ENCODE results near the gene GC.

The GC gene

DNA sequence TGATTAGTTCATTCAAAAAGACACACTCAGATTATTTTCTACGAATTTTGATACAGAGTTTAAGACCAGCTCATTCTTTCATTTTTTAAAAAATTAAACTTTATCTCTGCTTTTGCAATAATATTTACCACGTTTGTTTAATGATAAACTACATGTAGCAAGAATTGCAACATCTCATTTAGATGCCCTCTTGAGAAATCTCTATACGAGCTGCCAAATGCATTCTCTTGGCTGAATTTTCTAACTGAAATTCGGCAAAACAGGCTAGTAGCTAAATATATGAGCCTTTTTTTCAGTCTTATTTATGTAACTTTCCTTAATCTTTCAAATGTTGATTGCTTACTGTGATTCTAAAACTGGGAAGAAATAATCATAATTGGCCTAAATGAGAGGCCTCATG, 2.1 kb upstream of the GC start:
- Mint-ChIP-seq H3K36me3 (ENCODE audit: insufficient read depth) (no peaks in the 10 kb centered on the region), H3K4me1 (no peaks in the 10 kb centered on the region), H3K4me3 (no peak overlapping the region), H3K27ac (ENCODE audit: low read depth) (no peak overlapping the region), H3K9me3 (no peaks in the 10 kb centered on the region), H3K27me3 (no peaks in the 10 kb centered on the region)
- no peak for ATAC-seq (replicated peaks; ENCODE audit: extremely low read depth, poor library complexity, severe bottlenecking)
- DNase-seq (ENCODE audit: low spot score in 2 of 2), result no peak

GRCh38 chr4:71784569-71785197, 804 bp upstream of the GC start:
- no peak overlapping the region for H3K27ac Mint-ChIP-seq (ENCODE audit: low read depth)
- H3K4me1 Mint-ChIP-seq, result no peaks in the 10 kb centered on the region
- DNase-seq (ENCODE audit: low spot score in 2 of 2) (no peak), ATAC-seq (replicated peaks; ENCODE audit: extremely low read depth, poor library complexity, severe bottlenecking) (no peak)
- H3K9me3 Mint-ChIP-seq, result no peaks in the 10 kb centered on the region
- no peaks in the 10 kb centered on the region for H3K36me3 Mint-ChIP-seq (ENCODE audit: insufficient read depth)
- no peaks in the 10 kb centered on the region for H3K27me3 Mint-ChIP-seq
- no peak overlapping the region for H3K4me3 Mint-ChIP-seq

GRCh38 chr4:71777891-71778290, 6.0 kb downstream of the GC start:
- H3K9me3 Mint-ChIP-seq, result no peaks in the 10 kb centered on the region
- no peak for DNase-seq (ENCODE audit: low spot score in 2 of 2)

DNA sequence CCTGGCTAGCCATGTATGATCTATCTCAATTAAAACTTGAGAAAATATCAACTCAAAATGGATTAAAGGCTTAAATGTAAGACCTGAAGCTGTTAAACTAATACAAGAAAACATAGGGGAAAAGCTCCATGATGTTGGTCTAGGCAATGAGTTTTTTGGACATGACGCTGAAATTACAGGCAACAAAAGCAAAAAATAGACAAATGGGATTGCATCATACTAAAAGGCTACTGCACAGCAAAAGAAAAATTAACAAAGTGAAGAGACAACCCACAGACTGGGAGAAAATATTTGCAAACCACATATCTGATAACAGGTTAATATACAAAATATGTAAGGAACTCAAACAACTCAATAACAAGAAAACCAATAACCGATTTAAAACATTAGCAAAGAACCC, 8.4 kb downstream of the GC start:
- no peaks in the 10 kb centered on the region for H3K4me1 Mint-ChIP-seq
- H3K27me3 Mint-ChIP-seq, result peaks cover 10% of the 10 kb centered on the region
- ATAC-seq (replicated peaks; ENCODE audit: extremely low read depth, poor library complexity, severe bottlenecking) (no peak), DNase-seq (ENCODE audit: low spot score in 2 of 2) (no peak)
- H3K27ac Mint-ChIP-seq (ENCODE audit: low read depth), result no peak overlapping the region
- H3K9me3 Mint-ChIP-seq, result no peaks in the 10 kb centered on the region
- H3K4me3 Mint-ChIP-seq, result no peak overlapping the region
- H3K36me3 Mint-ChIP-seq (ENCODE audit: insufficient read depth), result no peaks in the 10 kb centered on the region

More at GRCh38 chr4:71777891-71778290, 6.0 kb downstream of the GC start:
- Mint-ChIP-seq H3K4me1 (no peaks in the 10 kb centered on the region), H3K4me3 (no peak overlapping the region), H3K36me3 (ENCODE audit: insufficient read depth) (no peaks in the 10 kb centered on the region), H3K27me3 (peaks cover 10% of the 10 kb centered on the region), H3K27ac (ENCODE audit: low read depth) (no peak overlapping the region)
- no peak for ATAC-seq (replicated peaks; ENCODE audit: extremely low read depth, poor library complexity, severe bottlenecking)

DNA sequence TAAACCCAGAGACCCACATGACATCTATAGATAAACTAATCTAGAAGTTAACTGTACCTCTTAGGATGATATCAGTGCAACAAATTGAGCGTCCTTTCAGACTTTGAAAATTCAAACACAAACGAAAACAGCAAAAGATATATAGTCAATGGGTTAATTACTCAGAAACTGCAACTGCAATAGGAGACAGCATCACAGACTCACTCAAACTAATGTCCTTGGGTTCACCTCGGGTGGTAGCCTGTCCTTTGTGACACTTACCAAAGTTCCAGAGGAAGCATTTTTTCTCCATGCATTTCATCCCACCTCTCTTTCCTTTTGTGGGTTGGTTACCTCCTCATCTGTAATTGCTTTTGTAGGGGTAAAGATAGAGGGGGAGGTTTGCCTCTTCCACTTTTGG, 9.7 kb downstream of the GC start:
- H3K27me3 Mint-ChIP-seq, result peaks cover 23% of the 10 kb centered on the region
- no peaks in the 10 kb centered on the region for H3K9me3 Mint-ChIP-seq
- DNase-seq (ENCODE audit: low spot score in 2 of 2) (no peak), ATAC-seq (replicated peaks; ENCODE audit: extremely low read depth, poor library complexity, severe bottlenecking) (no peak)
- H3K27ac Mint-ChIP-seq (ENCODE audit: low read depth), result no peak overlapping the region
- no peaks in the 10 kb centered on the region for H3K36me3 Mint-ChIP-seq (ENCODE audit: insufficient read depth)
- H3K4me3 Mint-ChIP-seq, result no peak overlapping the region
- H3K4me1 Mint-ChIP-seq, result no peaks in the 10 kb centered on the region

DNA sequence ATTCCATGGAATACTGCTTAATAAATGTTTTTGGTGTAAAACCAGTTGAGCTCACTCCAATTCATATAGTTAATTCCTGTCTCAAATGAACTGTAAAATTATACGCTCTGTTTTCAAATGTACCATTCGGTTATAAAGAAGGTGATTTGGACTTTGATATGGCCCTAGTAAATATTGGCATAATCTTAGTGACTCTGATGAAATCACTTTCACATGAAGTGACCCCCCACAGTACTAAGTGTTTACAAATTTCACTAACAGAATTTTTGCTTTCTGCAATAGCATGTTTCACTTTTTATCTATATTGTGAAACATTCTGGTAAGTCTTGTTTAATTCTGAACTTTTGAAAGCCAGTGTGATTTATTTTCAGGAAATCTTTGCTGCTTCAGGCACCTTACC, 10.9 kb downstream of the GC start:
- Mint-ChIP-seq H3K4me3 (no peak overlapping the region), H3K27me3 (peaks cover 27% of the 10 kb centered on the region), H3K36me3 (ENCODE audit: insufficient read depth) (no peaks in the 10 kb centered on the region)

GRCh38 chr4:71772592-71772991, 11.3 kb downstream of the GC start:
- no peak for DNase-seq (ENCODE audit: low spot score in 2 of 2)
- no peaks in the 10 kb centered on the region for H3K9me3 Mint-ChIP-seq
- H3K4me1 Mint-ChIP-seq, result no peaks in the 10 kb centered on the region

More for the DNA sequence above, 10.9 kb downstream of the GC start:
- Mint-ChIP-seq H3K27ac (ENCODE audit: low read depth) (no peak overlapping the region), H3K9me3 (no peaks in the 10 kb centered on the region), H3K4me1 (no peaks in the 10 kb centered on the region)
- no peak for ATAC-seq (replicated peaks; ENCODE audit: extremely low read depth, poor library complexity, severe bottlenecking)
- DNase-seq (ENCODE audit: low spot score in 2 of 2), result no peak

GRCh38 chr4:71771613-71772012, 12.3 kb downstream of the GC start:
- Mint-ChIP-seq H3K4me3 (no peak overlapping the region), H3K4me1 (no peaks in the 10 kb centered on the region), H3K9me3 (no peaks in the 10 kb centered on the region), H3K36me3 (ENCODE audit: insufficient read depth) (no peaks in the 10 kb centered on the region), H3K27ac (ENCODE audit: low read depth) (no peak overlapping the region), H3K27me3 (peaks cover 32% of the 10 kb centered on the region)
- no peak for ATAC-seq (replicated peaks; ENCODE audit: extremely low read depth, poor library complexity, severe bottlenecking)
- no peak for DNase-seq (ENCODE audit: low spot score in 2 of 2)

More at GRCh38 chr4:71772592-71772991, 11.3 kb downstream of the GC start:
- H3K4me3 Mint-ChIP-seq, result no peak overlapping the region
- no peak overlapping the region for H3K27ac Mint-ChIP-seq (ENCODE audit: low read depth)
- ATAC-seq (replicated peaks; ENCODE audit: extremely low read depth, poor library complexity, severe bottlenecking), result no peak
- no peaks in the 10 kb centered on the region for H3K36me3 Mint-ChIP-seq (ENCODE audit: insufficient read depth)
- peaks cover 27% of the 10 kb centered on the region for H3K27me3 Mint-ChIP-seq

GRCh38 chr4:71769434-71769833, 14.4 kb downstream of the GC start:
- no peaks in the 10 kb centered on the region for H3K36me3 Mint-ChIP-seq (ENCODE audit: insufficient read depth)

DNA sequence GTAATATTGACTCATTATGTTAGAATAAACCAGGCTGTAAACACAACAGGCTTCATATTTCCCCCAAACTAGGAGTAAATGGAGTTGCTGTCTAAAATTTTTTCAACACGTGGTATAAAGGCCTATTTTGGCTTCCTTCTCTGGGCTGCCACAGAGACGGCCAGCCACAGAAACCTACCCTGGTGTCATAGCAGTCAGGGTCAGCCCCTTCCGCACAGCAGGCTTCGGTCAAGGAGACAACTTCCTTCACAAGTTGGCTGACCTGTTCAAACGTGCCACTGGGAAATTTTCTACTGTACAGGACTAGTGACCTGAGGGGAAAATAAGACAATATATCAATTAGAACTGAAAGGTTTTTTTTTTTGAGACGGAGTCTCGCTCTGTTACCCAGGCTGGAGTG, 15.8 kb downstream of the GC start:
- DNase-seq (ENCODE audit: low spot score in 2 of 2) (no peak), ATAC-seq (replicated peaks; ENCODE audit: extremely low read depth, poor library complexity, severe bottlenecking) (no peak)
- H3K27me3 Mint-ChIP-seq, result peaks cover 42% of the 10 kb centered on the region
- no peak overlapping the region for H3K27ac Mint-ChIP-seq (ENCODE audit: low read depth)
- no peaks in the 10 kb centered on the region for H3K9me3 Mint-ChIP-seq
- H3K36me3 Mint-ChIP-seq (ENCODE audit: insufficient read depth), result no peaks in the 10 kb centered on the region
- no peak overlapping the region for H3K4me3 Mint-ChIP-seq
- no peaks in the 10 kb centered on the region for H3K4me1 Mint-ChIP-seq

More at GRCh38 chr4:71769434-71769833, 14.4 kb downstream of the GC start:
- no peak overlapping the region for H3K27ac Mint-ChIP-seq (ENCODE audit: low read depth)
- DNase-seq (ENCODE audit: low spot score in 2 of 2) (no peak), ATAC-seq (replicated peaks; ENCODE audit: extremely low read depth, poor library complexity, severe bottlenecking) (no peak)
- no peaks in the 10 kb centered on the region for H3K9me3 Mint-ChIP-seq
- no peak overlapping the region for H3K4me3 Mint-ChIP-seq
- H3K27me3 Mint-ChIP-seq, result peaks cover 42% of the 10 kb centered on the region
- no peaks in the 10 kb centered on the region for H3K4me1 Mint-ChIP-seq

DNA sequence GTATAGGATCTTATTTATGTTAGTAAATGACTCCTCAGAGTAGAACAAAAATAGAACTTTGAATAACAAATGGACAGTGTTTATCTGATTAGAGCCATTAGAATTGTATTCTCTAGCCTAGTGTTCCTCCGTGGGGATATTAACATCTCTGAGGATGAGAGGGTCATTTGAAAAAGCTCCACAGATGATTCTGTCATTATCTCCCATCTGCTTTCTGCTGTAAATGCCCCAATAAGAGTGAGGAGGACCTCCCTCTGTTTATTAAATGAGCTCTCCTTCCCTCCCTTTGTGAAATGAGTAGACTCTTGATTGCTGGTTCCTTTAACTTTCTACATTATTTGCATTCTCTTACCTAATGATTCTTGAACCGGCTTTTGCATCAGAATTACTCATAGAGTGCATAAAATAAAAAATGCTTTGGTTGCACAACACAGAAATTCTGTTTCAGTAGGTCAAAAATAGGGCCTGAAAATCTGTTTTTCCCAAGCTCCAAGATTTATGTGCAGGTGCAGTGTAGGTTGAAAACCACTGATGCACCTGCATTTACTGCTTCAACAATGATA, 18.0 kb downstream of the GC start:
- DNase-seq (ENCODE audit: low spot score in 2 of 2), result no peak
- H3K4me1 Mint-ChIP-seq, result no peaks in the 10 kb centered on the region
- no peak for ATAC-seq (replicated peaks; ENCODE audit: extremely low read depth, poor library complexity, severe bottlenecking)
- no peak overlapping the region for H3K27ac Mint-ChIP-seq (ENCODE audit: low read depth)
- peaks cover 62% of the 10 kb centered on the region for H3K27me3 Mint-ChIP-seq
- no peaks in the 10 kb centered on the region for H3K36me3 Mint-ChIP-seq (ENCODE audit: insufficient read depth)
- H3K4me3 Mint-ChIP-seq, result no peak overlapping the region
- H3K9me3 Mint-ChIP-seq, result no peaks in the 10 kb centered on the region

DNA sequence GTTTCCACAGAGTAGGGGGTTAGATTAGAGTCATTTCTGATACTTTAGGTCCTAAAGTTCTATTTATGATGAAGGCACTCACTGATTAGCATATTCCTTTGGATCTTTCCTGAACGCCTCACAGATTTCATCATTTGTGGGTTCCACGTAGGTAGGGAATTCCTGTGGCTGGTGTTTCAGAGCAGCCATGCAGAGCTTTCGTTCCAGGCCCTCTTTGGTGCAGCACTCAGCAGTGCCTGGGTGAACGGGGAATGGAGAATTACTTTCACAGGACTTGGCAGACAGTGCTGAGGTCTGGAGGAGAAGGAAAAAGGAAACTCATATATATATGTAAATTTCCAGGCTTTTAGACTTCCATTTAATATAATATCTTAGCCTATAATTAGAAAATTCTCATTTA, 18.5 kb downstream of the GC start:
- no peak for DNase-seq (ENCODE audit: low spot score in 2 of 2)
- Mint-ChIP-seq H3K4me1 (no peaks in the 10 kb centered on the region), H3K36me3 (ENCODE audit: insufficient read depth) (no peaks in the 10 kb centered on the region), H3K9me3 (no peaks in the 10 kb centered on the region), H3K27me3 (peaks cover 64% of the 10 kb centered on the region), H3K4me3 (no peak overlapping the region), H3K27ac (ENCODE audit: low read depth) (no peak overlapping the region)
- no peak for ATAC-seq (replicated peaks; ENCODE audit: extremely low read depth, poor library complexity, severe bottlenecking)

DNA sequence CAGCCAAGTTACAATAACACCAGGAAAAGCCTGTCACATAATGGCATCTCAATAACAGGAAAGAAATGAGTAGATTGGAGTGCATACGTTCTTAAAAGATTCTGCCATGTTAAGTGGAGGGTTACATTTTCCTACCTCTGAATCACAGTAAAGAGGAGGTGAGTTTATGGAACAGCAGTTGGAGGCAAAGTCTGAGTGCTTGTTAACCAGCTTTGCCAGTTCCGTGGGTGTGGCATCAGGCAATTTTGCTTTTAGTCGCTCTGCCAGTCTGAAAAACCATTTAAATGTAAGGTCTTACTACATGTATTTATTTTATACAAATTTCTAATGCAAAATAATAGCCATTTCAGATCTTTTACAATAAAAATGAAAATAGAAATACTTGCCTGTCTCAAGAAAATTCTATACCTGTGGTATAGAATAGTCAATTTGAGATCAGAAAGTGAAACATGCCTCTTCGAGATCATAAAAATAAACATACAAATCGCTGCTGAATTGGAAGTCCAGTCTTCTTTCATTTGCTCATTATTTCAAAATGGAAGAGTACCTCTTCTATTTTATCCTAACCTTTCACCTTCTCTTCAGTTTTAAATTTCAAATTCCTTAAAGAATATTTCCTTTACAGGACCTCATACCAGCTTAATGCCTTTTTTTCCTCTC, 31.4 kb downstream of the GC start:
- ATAC-seq (replicated peaks; ENCODE audit: extremely low read depth, poor library complexity, severe bottlenecking), result no peak
- H3K4me3 Mint-ChIP-seq, result no peak overlapping the region
- H3K4me1 Mint-ChIP-seq, result no peaks in the 10 kb centered on the region
- no peaks in the 10 kb centered on the region for H3K36me3 Mint-ChIP-seq (ENCODE audit: insufficient read depth)
- H3K9me3 Mint-ChIP-seq, result no peaks in the 10 kb centered on the region
- no peak overlapping the region for H3K27ac Mint-ChIP-seq (ENCODE audit: low read depth)
- no peaks in the 10 kb centered on the region for H3K27me3 Mint-ChIP-seq
- DNase-seq (ENCODE audit: low spot score in 2 of 2), result no peak

Measured in central memory CD8-positive, alpha-beta T cell (primary cell).